B cell (primary cell): ENCODE results near the gene ANKRD17. TPM values are rescaled to one million over a fixed set of nuclear protein-coding genes. Genes with fewer than 3 reads are reported as not detected.

ENCODE experiments used
- ATAC-seq: fragments of 200-7000 bp; cut with Tn5 transposase; one replicate; pipeline ENCODE4 v1.10.0; 2021; ENCODE audit warnings: low read depth, mild to moderate bottlenecking, moderate number of reproducible peaks, moderate library complexity
- CTCF ChIA-PET: fragments of 350-600 bp; sonication (Branson Sonifier 250); formaldehyde crosslinking; loops from one replicate; lab custom pipeline; 2021; ENCODE audit warnings: antibody characterized with exemption, inconsistent platforms; lab: Charles Lee
- POLR2A ChIA-PET: fragments of 350-600 bp; sonication (Branson Sonifier 250); formaldehyde crosslinking; loops from one replicate; lab custom pipeline; 2021; ENCODE audit warnings: antibody characterized with exemption; lab: Charles Lee
- DNase-seq: peaks from one replicate; pipeline ENCODE4 v3.0.0; 2013
- H2AFZ ChIP-seq: 2 replicates; pipeline ENCODE4 v1.6.1; 2012; ENCODE audit warnings: mild to moderate bottlenecking, low read depth, low read length; ENCODE audit not compliant: insufficient read depth, poor library complexity, severe bottlenecking
- H3K27ac ChIP-seq, 2 donors: 1 replicate in 1 of 2; 2 replicates in 1 of 2; pipeline ENCODE4 v1.5.1; 2012 to 2013; ENCODE audit warnings: low read length in 2 of 2, mild to moderate bottlenecking in 2 of 2, moderate library complexity in 1 of 2
- H3K27me3 ChIP-seq, 4 experiments: fragments of 200-600 bp in 1 of 4; sonication (generic) in 1 of 4; replicated peaks in 1 of 4; 1 replicate in 2 of 4; 2 replicates in 2 of 4; pipeline versions ENCODE4 v1.6.1 to v1.7.0; 2013 to 2016; ENCODE audit warnings: low read length in 3 of 4, mild to moderate bottlenecking in 2 of 4, mixed read lengths in 1 of 4, moderate library complexity in 1 of 4; ENCODE audit not compliant: insufficient read depth in 4 of 4, control insufficient read depth in 3 of 4; ENCODE audit errors: control extremely low read depth in 1 of 4
- H3K36me3 ChIP-seq, 2 experiments: replicated peaks in 1 of 2; 1 replicate in 1 of 2; 2 replicates in 1 of 2; pipeline versions ENCODE4 v1.6.1 to v1.7.1; 2013; ENCODE audit warnings: low read length in 1 of 2; ENCODE audit not compliant: insufficient read depth in 2 of 2, control insufficient read depth in 1 of 2; ENCODE audit errors: control extremely low read depth in 1 of 2, extremely low read depth in 1 of 2
- H3K4me1 ChIP-seq, 2 donors: fragments of 200-600 bp in 1 of 2; sonication (generic) in 1 of 2; 1 replicate in 1 of 2; 2 replicates in 1 of 2; pipeline versions ENCODE4 v1.5.1 to v1.6.1; 2013 to 2017; ENCODE audit warnings: low read length in 2 of 2; ENCODE audit not compliant: control insufficient read depth in 2 of 2, insufficient read depth in 2 of 2
- H3K4me2 ChIP-seq: replicated peaks from 2 replicates; pipeline ENCODE3; 2012; ENCODE audit warnings: mild to moderate bottlenecking, low read depth, low read length; ENCODE audit not compliant: poor library complexity, severe bottlenecking
- H3K4me3 ChIP-seq, 5 experiments: fragments of 200-600 bp in 1 of 5; sonication (generic) in 1 of 5; 1 replicate in 3 of 5; 2 replicates in 2 of 5; pipeline versions ENCODE4 v1.5.1 to v1.7.0; 2011 to 2016; ENCODE audit warnings: low read length in 4 of 5, mild to moderate bottlenecking in 4 of 5, low read depth in 2 of 5, control low read depth in 1 of 5, moderate library complexity in 1 of 5; ENCODE audit not compliant: insufficient read depth in 1 of 5; ENCODE audit errors: control extremely low read depth in 1 of 5, extremely low read depth in 1 of 5
- H3K79me2 ChIP-seq: fragments of 200-600 bp; sonication (generic); one replicate; pipeline ENCODE4 v1.6.0; 2016; ENCODE audit warnings: low read length; ENCODE audit not compliant: control insufficient read depth, insufficient read depth
- H3K9ac ChIP-seq: fragments of 200-600 bp; sonication (generic); 2 replicates; pipeline ENCODE4 v1.6.1; 2017; ENCODE audit warnings: mild to moderate bottlenecking, low read length, moderate library complexity
- H3K9me3 ChIP-seq, 3 donors: one replicate each; pipeline versions ENCODE4 v1.6.1 to v1.7.1; 2013; ENCODE audit warnings: low read length in 2 of 3; ENCODE audit not compliant: control insufficient read depth in 2 of 3, insufficient read depth in 1 of 3; ENCODE audit errors: control extremely low read depth in 1 of 3
- H4K20me1 ChIP-seq: 2 replicates; pipeline ENCODE4 v1.6.0; 2012; ENCODE audit warnings: mild to moderate bottlenecking, low read length; ENCODE audit not compliant: insufficient read depth, control insufficient read depth, poor library complexity, severe bottlenecking
- H3K27ac Mint-ChIP-seq: one replicate; pipeline ENCODE4 v1.8.0; 2021; ENCODE audit warnings: mixed read lengths
- H3K27me3 Mint-ChIP-seq: one replicate; pipeline ENCODE4 v1.8.0; 2021; ENCODE audit warnings: mixed read lengths
- H3K4me1 Mint-ChIP-seq: one replicate; pipeline ENCODE4 v1.8.0; 2021; ENCODE audit warnings: mixed read lengths
- H3K4me3 Mint-ChIP-seq: one replicate; pipeline ENCODE4 v1.8.0; 2021; ENCODE audit warnings: mixed read lengths
- H3K9me3 Mint-ChIP-seq: one replicate; pipeline ENCODE4 v1.8.0; 2022; ENCODE audit warnings: mixed read lengths; ENCODE audit not compliant: insufficient read depth
- CTCF ChIP-seq: fragments of 200-600 bp; IDR thresholded peaks from one replicate; pipeline ENCODE4 v1.8.0; 2022; ENCODE audit warnings: antibody characterized with exemption, mild to moderate bottlenecking
- EZH2 ChIP-seq: IDR thresholded peaks from 2 replicates; pipeline ENCODE4 v1.6.1; 2012; ENCODE audit warnings: borderline replicate concordance, low read depth, mild to moderate bottlenecking, moderate library complexity, low read length; ENCODE audit not compliant: insufficient read depth, poor library complexity, severe bottlenecking
- WGBS: methylation state at CpG from one replicate; pipeline ENCODE4 v1.1.5; 2013; ENCODE audit warnings: missing lambda C conversion rate; ENCODE audit not compliant: insufficient coverage; 5-methylcytosine and 5-hydroxymethylcytosine counted together
- intact Hi-C: fragments of 100-400 bp; cut with micrococcal nuclease; formaldehyde crosslinking; loops from one replicate; pipeline ENCODE4 v1.10.0; 2022
- polyA plus RNA-seq: library from polyadenylated mRNA; depleted of rRNA; stranded (reverse); fragments of >200 nt; gene quantifications from 2 replicates; pipeline ENCODE4 v1.2.3, GENCODE V29; 2012
- total RNA-seq, 2 donors: library from RNA; stranded (reverse); fragments of 120-200 nt in 1 of 2; gene quantifications; 1 replicate in 1 of 2; 2 replicates in 1 of 2; pipeline versions ENCODE4 v1.2.3 to v1.2.4, GENCODE V29; 2013 to 2022

The ANKRD17 gene
- total and polyA plus RNA-seq, 2 donors (not counting 1 experiment from before 2014, with no cell fraction given), result 15.8 to 69.4 TPM

- H3K4me1 Mint-ChIP-seq, result peaks cover 55% of the 10 kb centered on the region
- POLR2A ChIA-PET, result no interaction called here
- H2AFZ ChIP-seq, result no peak overlapping the region
Measured at GRCh38 chr4:73248416-73248815, 10.2 kb downstream of the ANKRD17 start.

GRCh38 chr4:73247100-73247499 lies 11.5 kb downstream of the ANKRD17 start:
- ChIA-PET POLR2A (no interaction called here), CTCF (interaction anchor here (2.0 kb wide), 1 partner anchor 10 kb away, joined by 4 read pairs; no protein-coding TSS in a partner anchor)
- intact Hi-C loops, result no loop called here
- H3K27me3 Mint-ChIP-seq, result no peaks in the 10 kb centered on the region
- no peak overlapping the region for H2AFZ ChIP-seq
- peaks cover 2 to 9% of the 10 kb centered on the region in 2 donors for H3K4me1 ChIP-seq
- H3K4me1 Mint-ChIP-seq, result peaks cover 50% of the 10 kb centered on the region
- no peak overlapping the region for H3K4me3 ChIP-seq
- H3K27me3 ChIP-seq, result no peaks in the 10 kb centered on the region
- no peaks in the 10 kb centered on the region for H3K9me3 Mint-ChIP-seq
- no peak overlapping the region for H3K9ac ChIP-seq
- DNase-seq, result no peak
- peaks cover 0 to 8% (median 0%) of the 10 kb centered on the region in 3 donors for H3K9me3 ChIP-seq
- H3K27ac ChIP-seq, result no peak overlapping the region
- no peak for ATAC-seq
- no peak for TF ChIP-seq EZH2
- TF ChIP-seq CTCF, result no peak
- no peak overlapping the region for H3K27ac Mint-ChIP-seq
- H3K4me3 Mint-ChIP-seq, result no peak overlapping the region
- H3K36me3 ChIP-seq, result peaks cover 2 to 4% of the 10 kb centered on the region in 2 experiments
- peaks cover 73% of the 10 kb centered on the region for H4K20me1 ChIP-seq
- peaks cover 99% of the 10 kb centered on the region for H3K79me2 ChIP-seq
- no peak overlapping the region for H3K4me2 ChIP-seq

More at GRCh38 chr4:73248416-73248815, 10.2 kb downstream of the ANKRD17 start:
- CTCF ChIA-PET, result interaction anchor here (2.0 kb wide), 1 partner anchor 8 kb away, joined by 4 read pairs; no protein-coding TSS in a partner anchor
- Histone ChIP-seq H3K27ac (no peak overlapping the region), H3K4me3 (no peak overlapping the region), H3K9me3 (peaks cover 0 to 8% (median 0%) of the 10 kb centered on the region in 3 donors), H3K9ac (no peak overlapping the region), H3K4me2 (no peak overlapping the region), H3K36me3 (peaks cover 2 to 7% of the 10 kb centered on the region in 2 experiments), H3K27me3 (no peaks in the 10 kb centered on the region), H3K79me2 (peaks cover 99% of the 10 kb centered on the region), H4K20me1 (peaks cover 70% of the 10 kb centered on the region), H3K4me1 (peaks cover 2 to 10% of the 10 kb centered on the region in 2 donors)
- Mint-ChIP-seq H3K4me3 (no peak overlapping the region), H3K27me3 (no peaks in the 10 kb centered on the region), H3K9me3 (no peaks in the 10 kb centered on the region), H3K27ac (no peak overlapping the region)
- ATAC-seq, result no peak
- intact Hi-C loops, result no loop called here
- TF ChIP-seq EZH2, result no peak
- TF ChIP-seq CTCF, result no peak
- DNase-seq, result no peak
- no CpG with 5 or more reads among the region's 1 CpG for WGBS
